Measurements from ENCODE around the gene HGFAC.

The HGFAC gene

GRCh38 chr4:3486541-3487540 lies 45.1 kb downstream of the HGFAC start:
- DNase-seq (ENCODE audit: low read depth, low spot score): no peak

GRCh38 chr4:3487861-3488260 lies 46.1 kb downstream of the HGFAC start:
- no peak for DNase-seq (ENCODE audit: low read depth, low spot score)

- no peak for DNase-seq (ENCODE audit: low read depth, low spot score)
Measured at GRCh38 chr4:3488820-3489219, 47.1 kb downstream of the HGFAC start.

GRCh38 chr4:3489451-3489962 lies 47.7 kb downstream of the HGFAC start:
- DNase-seq (ENCODE audit: low read depth, low spot score): no peak

- DNase-seq (ENCODE audit: low read depth, low spot score): no peak
Measured at GRCh38 chr4:3491681-3492405, 50.1 kb downstream of the HGFAC start.

- no peak for DNase-seq (ENCODE audit: low read depth, low spot score)
Measured at GRCh38 chr4:3492741-3493719, 51.3 kb downstream of the HGFAC start.

- no peak for DNase-seq (ENCODE audit: low read depth, low spot score)
Measured at GRCh38 chr4:3493720-3494461, 52.1 kb downstream of the HGFAC start.

GRCh38 chr4:3494462-3494871 lies 52.7 kb downstream of the HGFAC start:
- no peak for DNase-seq (ENCODE audit: low read depth, low spot score)

GRCh38 chr4:3495204-3495975 lies 53.6 kb downstream of the HGFAC start:
- no peak for DNase-seq (ENCODE audit: low read depth, low spot score)

- no peak for DNase-seq (ENCODE audit: low read depth, low spot score)
Measured at GRCh38 chr4:3496021-3496420, 54.3 kb downstream of the HGFAC start.

GRCh38 chr4:3497095-3497494 lies 55.3 kb downstream of the HGFAC start:
- DNase-seq (ENCODE audit: low read depth, low spot score): no peak

GRCh38 chr4:3497523-3498389 lies 56.0 kb downstream of the HGFAC start:
- no peak for DNase-seq (ENCODE audit: low read depth, low spot score)

- DNase-seq (ENCODE audit: low read depth, low spot score): no peak
Measured at GRCh38 chr4:3498407-3498806, 56.6 kb downstream of the HGFAC start.
